GM18951 (cell line): ENCODE results near the gene REXO5.
"Not testable (repeated sequence)": the region's sequence is repeated elsewhere in the genome, so short reads cannot be mapped to it uniquely, and the experiment has no call there.

Experiments used
- POLR2A ChIP-seq: IDR thresholded peaks from 4 replicates; pipeline ENCODE4 v1.6.1; 2011; ENCODE audit warnings: mild to moderate bottlenecking; ENCODE audit not compliant: insufficient read length, insufficient read depth; ENCODE audit errors: extremely low read depth
- in situ Hi-C: fragments of 300-500 bp; cut with MboI; formaldehyde crosslinking; loops from one replicate; pipeline ENCODE4 v1.12.0; 2022; ENCODE audit warnings: low sequenced_read_pairs, mixed read lengths, inconsistent platforms; ENCODE audit not compliant: unreplicated experiment

Gene REXO5

GRCh38 chr16:20846551-20846950 is 40.2 kb downstream of the REXO5 start:
- no peak for TF ChIP-seq POLR2A
- in situ Hi-C loops = no loop called here

DNA sequence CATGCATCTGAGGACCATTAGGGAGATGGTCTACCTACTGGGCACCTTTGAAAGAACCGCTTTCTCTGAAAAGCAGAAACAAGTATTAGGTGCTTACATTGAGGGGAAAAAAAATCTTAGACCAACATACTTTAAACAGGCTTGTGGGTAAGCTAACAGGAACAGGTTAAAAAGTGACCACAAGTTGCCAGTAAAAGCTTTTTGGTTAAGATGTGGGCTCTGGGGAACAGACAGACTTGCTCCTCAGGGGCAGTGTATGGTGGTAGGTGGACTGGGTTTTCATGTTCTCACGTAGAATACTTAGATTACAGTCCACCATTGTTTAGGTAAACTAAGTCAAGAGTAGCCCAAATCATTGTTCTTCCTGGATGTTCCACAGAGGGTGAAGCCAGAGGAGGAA is 41.2 kb downstream of the REXO5 start:
- no peak for TF ChIP-seq POLR2A
- in situ Hi-C loops = no loop called here

DNA sequence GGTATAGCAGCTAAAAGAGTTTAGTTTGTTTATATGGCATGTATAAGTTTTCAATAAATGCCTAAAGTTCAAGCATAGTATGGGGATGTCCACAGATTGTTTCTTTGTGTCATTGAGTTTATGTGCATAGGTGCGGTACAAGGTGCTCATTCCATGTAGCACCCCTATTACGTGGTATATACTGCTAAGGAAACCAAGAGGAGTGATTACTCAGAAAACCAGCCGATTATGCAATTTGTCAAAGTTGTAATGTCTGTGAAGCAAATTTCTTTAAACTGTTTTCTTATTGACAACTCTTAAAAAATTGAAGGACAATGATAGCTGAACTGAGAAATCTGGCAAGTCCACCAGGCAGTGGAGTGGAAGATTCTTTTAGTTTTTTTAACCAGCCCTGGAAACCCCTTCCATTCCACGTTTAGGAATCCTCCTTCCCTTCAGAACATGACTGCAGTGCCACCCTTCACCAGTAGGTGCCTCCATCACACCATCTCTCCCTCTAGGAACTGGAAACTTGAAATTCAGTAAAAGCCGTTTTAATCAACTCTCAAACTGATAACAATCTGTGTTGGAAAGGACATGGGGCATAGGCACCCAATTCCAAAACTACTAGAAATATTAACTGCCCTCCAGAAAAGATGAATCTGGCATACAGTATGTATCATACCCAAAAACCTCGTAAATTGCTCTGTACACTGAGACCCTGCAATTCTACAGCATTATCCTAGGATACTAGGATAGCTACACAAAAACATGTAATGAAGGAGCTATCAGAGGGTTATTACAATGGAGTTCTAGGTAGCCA is 43.5 kb downstream of the REXO5 start:
- in situ Hi-C loops = loop anchor here (5.0 kb wide), 1 partner anchor 238 kb away; no protein-coding TSS in a partner anchor
- TF ChIP-seq POLR2A = no peak

GRCh38 chr16:20850981-20851380 is 44.7 kb downstream of the REXO5 start:
- in situ Hi-C loops = loop anchor here (5.0 kb wide), 1 partner anchor 236 kb away; no protein-coding TSS in a partner anchor
- TF ChIP-seq POLR2A = no peak

DNA sequence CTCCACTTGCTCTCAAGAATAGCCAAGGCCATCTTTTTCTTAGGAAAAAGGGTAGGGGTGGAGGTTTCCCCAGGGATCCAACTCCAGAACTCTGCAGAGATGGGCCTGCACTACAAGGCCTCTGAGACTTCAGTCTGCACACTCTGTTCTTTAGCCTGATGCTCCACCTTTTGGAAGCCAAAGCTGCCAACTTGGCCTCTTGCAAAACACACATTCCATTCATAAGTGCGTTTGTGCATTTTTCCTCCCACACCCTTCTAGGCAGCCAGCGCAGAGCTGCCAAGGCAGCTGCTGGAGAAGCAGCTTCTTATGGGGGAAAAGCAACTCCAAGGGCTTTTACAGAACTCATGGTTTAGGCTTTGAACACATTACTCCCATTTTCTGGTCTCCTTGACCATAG is 45.3 kb downstream of the REXO5 start:
- no peak for TF ChIP-seq POLR2A
- in situ Hi-C loops = loop anchor here (5.0 kb wide), 1 partner anchor 236 kb away; no protein-coding TSS in a partner anchor

GRCh38 chr16:20853143-20853542 is 46.8 kb downstream of the REXO5 start:
- TF ChIP-seq POLR2A = no peak
- in situ Hi-C loops = loop anchor here (5.0 kb wide), 1 partner anchor 234 kb away; no protein-coding TSS in a partner anchor

DNA sequence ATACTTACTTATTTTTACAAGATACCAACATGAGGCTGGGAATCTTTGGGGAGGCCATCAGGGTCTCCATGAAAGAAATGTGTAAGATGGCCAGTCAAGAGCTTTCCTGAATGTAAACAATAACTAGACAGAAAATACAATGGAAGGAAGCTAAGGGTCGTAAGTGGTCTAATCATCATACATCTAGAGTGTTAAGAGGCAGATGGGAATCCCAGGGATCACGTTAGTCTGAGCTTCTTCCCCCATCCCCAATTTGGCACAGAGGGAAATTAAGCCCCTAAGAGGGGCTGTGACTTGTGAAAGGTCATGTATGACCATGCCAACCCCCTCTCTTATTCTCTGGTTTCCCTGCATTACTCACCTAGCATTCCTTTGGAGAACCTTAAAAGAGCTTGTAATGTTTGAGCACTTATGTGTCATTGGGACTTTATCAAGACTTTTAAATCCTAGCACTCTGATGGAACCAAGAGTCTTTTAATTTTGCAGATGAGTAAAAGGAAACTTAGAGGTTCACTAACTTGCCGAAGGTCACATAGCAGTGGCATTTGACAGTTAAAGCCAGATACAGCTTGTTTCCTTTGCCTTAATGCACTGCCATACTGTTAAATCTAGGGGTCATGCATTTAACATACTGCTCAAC is 47.8 kb downstream of the REXO5 start:
- no peak for TF ChIP-seq POLR2A
- in situ Hi-C loops = loop anchor here (5.0 kb wide), 1 partner anchor 233 kb away; no protein-coding TSS in a partner anchor

- in situ Hi-C loops = loop anchor here (5.0 kb wide), 1 partner anchor 232 kb away; no protein-coding TSS in a partner anchor
- no peak for TF ChIP-seq POLR2A
Measured at GRCh38 chr16:20854963-20855362, 48.6 kb downstream of the REXO5 start.

DNA sequence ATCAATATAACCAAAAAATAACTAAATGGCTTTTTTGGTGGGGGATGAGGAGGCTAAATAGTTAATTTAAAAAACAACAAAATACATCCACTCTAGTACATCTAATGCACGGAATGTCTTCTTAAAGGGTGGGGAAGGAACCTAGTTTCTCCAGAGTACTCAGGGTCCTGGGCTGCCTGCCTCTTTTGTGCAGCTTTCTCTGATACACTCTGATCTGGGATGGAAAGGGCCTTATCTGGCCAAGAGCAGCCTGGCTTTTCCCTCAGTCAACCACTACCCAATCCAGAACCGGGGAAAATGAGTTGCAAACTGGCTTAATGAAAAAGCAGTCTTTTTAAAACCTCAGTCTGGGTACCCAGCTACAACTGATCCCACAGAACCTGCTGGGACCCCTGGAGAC is 51.0 kb downstream of the REXO5 start:
- TF ChIP-seq POLR2A = no peak
- in situ Hi-C loops = no loop called here

GRCh38 chr16:20859229-20859628 is 52.9 kb downstream of the REXO5 start:
- no peak for TF ChIP-seq POLR2A
- in situ Hi-C loops = no loop called here

- no peak for TF ChIP-seq POLR2A
- in situ Hi-C loops = no loop called here
Measured at GRCh38 chr16:20859699-20860098, 53.4 kb downstream of the REXO5 start.

DNA sequence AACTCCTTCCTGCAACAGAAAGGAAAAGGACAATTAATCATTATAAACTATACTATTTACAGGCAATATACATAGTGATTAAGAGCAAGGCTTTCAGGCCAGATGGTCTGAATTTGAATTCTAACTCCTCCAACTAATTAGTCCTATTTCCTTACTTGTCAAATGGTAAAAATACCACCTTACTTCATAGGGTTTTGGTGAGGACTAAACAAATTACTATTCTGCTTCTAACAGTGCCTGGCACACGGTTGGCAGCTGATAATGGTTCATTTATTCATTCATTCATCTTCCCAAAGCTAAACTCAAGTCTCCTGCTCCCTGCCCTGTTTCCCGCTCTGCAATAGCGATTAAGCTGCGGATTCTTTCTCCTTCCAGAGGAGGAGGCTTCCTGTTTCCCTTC is 54.0 kb downstream of the REXO5 start:
- in situ Hi-C loops = no loop called here

GRCh38 chr16:20860995-20861394 is 54.7 kb downstream of the REXO5 start:
- in situ Hi-C loops = not testable (repeated sequence)

More for the DNA sequence above, 54.0 kb downstream of the REXO5 start:
- TF ChIP-seq POLR2A = no peak
